NCI-H1105 (cell line): ENCODE results near the gene CDKAL1.
"Not testable (repeated sequence)": the region's sequence is repeated elsewhere in the genome, so short reads cannot be mapped to it uniquely, and the experiment has no call there.

Experiments
- DNase-seq: peaks from one replicate; lab custom pipeline; 2025; lab: John Stamatoyannopoulos, UW

Gene CDKAL1

GRCh38 chr6:20746024-20746423 lies 211.8 kb downstream of the CDKAL1 start:
- no peak for DNase-seq

DNA sequence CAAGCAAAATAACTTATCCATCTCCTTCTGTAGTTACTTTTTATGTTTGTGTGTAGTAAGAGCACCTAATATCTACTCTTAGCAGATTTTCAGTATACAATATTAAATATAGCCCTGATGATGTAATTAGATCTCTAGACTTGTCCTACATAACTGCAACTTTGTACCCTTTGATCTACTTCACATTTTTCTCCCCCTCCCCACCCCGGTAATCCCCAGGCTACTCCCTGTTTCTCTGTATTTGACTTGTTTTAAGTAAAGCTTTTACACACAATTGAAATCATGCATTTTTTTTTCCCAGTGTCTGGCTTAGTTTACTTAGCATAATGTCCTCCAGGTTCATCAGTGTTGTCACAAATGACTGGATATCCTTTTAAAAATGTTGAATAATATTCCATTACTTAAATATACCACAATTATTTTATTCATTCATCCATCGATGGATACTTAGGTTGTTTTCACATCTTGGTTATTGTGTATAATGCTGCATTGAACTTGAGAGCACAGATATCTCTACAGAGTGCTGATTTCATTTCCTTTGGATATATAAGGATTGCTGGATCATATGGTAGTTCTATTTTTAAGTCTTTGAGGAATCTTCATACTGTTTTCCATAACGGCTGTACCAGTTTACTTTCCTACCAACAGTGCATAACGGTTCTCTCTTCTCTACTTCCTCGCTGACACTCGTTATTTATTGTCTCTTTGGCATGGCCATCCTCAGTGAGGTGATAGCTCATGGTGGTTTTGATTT lies 212.7 kb downstream of the CDKAL1 start:
- DNase-seq: no peak

DNA sequence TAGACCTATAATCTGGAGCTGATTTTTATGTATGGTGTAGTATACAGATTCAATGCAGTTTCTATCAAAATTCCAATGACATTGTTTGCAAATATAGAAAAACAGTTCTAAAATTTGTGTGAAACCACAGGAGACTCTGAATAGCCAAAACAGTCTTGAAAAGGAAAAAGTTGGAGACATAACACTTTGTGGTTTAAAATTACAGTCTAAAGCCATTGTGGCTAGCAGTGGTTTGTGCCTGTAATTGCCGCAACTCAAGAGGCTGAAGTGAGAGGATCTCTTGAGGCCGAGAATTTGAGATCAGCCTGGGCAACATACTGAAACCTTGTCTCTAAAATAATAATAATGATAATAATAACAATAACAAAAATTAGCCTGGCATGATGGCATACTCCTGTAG lies 213.7 kb downstream of the CDKAL1 start:
- no peak for DNase-seq

DNA sequence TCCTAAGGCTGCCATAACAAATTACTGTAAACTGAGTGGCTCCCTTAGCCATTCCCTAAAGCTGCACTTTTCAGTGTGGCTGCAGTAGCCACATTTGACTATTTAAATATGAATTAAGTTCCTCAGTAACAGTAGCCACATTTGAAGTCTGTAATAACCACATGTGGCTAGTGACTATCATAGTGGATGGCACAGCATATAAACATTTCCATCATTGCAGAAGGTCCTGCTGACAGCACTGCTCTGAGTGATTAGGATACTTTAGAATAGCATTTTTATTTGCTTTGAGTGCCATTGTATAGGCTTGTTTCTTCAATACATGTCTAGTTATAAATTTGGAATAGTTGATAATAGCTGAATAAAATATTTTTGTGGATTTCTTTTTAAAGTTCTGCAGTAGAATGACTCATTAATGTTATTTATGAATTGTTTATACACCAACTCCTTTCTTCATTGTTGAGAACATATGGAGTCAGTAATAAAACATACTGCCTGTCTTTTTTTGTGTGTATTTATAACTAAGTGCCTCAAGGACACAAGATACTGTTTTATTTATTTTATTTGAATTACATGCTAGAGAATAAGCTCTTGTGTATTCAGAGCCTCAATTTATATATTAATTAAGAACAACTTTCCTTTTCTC lies 217.2 kb downstream of the CDKAL1 start:
- no peak for DNase-seq

GRCh38 chr6:20755631-20756030 lies 221.4 kb downstream of the CDKAL1 start:
- no peak for DNase-seq

DNA sequence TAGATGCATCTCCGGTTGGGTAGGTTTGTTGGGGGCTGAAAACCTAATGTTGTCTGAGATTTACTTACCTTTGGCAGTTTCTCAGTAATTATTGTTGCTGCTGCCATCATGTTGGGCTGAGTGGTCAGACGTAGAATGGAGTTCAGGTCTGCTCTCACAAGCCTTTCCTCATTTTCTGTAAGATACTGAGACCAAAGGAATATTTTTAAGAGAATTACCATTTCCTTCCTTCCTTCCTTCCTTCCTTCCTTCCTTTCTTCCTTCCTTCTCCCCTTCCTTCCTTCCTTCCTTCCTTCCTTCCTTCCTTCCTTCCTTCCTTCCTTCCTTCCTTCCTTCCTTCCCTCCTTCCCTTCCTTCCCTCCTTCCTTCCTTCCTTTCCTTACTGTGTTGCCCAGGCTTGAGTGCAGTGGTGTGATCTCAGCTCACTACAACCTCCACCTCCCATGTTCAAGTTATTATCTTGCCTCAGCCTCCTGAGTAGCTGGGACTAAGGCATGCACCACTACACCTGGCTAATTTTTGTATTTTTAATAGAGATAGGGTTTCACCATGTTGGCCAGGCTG lies 222.4 kb downstream of the CDKAL1 start:
- not testable (repeated sequence) for DNase-seq

GRCh38 chr6:20757761-20758160 lies 223.5 kb downstream of the CDKAL1 start:
- no peak for DNase-seq

GRCh38 chr6:20763296-20763695 lies 229.0 kb downstream of the CDKAL1 start:
- DNase-seq: no peak

- DNase-seq: no peak
Measured at GRCh38 chr6:20769631-20770030, 235.4 kb downstream of the CDKAL1 start.

DNA sequence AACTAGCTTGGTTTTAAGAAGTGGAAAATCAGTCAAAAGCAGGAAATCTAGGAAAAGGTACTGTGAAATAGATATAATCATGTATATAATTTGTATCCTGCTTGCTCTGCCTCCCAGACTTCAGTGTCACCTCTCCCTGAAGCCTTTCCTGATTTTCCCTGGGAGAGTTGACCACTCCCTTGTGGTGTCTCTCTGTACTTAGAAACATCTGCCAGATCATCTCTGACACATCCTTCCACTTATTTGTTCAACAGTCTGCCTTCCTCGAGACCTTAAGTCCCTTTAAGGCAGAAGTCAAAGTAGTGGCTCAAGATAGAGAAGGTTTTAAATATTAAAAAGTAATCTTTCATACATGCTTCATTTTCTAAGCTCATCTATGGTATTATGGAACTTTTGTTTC lies 236.5 kb downstream of the CDKAL1 start:
- DNase-seq: no peak

DNA sequence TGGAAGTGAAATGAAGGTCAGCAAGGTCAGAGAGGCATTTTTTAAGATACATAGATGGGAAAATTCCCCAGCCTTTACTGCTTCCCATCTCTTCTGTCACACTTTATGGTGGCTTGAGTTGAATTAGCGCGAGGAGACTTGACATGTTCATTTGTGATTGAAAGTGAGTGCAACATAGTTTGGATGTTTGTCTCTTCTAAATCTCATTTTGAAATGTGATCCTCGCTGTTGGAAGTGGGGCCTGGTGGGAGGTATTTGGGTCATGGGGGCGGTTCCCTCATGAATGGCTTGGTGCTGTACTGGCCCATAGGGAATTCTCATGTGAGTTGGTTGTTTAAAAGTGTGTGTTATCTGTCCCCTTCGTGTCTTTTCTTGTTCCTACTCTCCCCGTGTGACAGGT lies 237.2 kb downstream of the CDKAL1 start:
- DNase-seq: no peak

- DNase-seq: no peak
Measured at GRCh38 chr6:20773822-20774221, 239.6 kb downstream of the CDKAL1 start.

GRCh38 chr6:20775981-20776380 lies 241.7 kb downstream of the CDKAL1 start:
- no peak for DNase-seq

DNA sequence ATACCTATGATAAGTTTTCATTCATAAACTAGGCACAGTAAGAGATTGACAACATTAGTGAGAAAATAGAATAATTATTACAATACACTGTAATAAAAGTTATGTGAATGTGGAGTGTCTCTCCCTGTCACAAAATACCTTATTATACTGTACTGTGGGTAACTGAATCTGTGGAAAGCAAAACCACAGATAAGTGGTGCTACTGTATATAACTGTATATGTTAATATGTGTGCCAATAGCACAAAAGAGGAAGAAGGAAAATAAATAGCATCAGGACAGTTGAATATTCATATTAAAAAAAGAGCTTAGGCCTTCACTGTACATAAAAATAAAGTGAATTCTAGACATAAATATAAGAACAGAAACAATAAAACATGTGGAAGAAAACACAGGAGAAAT lies 243.5 kb downstream of the CDKAL1 start:
- DNase-seq: no peak

- DNase-seq: no peak
Measured at GRCh38 chr6:20778459-20778858, 244.2 kb downstream of the CDKAL1 start.

GRCh38 chr6:20778912-20779311 lies 244.7 kb downstream of the CDKAL1 start:
- no peak for DNase-seq

GRCh38 chr6:20789162-20789561 lies 254.9 kb downstream of the CDKAL1 start:
- DNase-seq: no peak

GRCh38 chr6:20790032-20790791 lies 256.0 kb downstream of the CDKAL1 start:
- DNase-seq: no peak

DNA sequence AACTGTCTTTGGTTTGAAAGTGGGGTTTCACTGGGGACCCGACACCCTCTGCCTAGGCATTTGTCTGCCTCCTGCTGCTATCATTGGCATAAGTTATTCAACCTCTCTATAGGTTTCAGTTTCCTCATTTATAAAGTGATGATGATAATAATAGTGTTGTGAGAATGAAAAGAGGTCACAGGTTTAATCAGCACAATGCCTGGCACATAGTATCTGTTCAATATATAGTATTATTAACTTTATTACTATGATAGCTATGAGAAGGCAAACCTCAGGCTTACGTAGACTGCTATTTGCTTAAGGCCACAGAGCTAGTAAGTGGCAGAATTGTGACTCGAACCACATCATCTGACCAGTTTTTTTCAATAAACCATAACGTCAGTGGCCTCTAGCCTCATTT lies 256.8 kb downstream of the CDKAL1 start:
- DNase-seq: no peak

- no peak for DNase-seq
Measured at GRCh38 chr6:20791944-20792343, 257.7 kb downstream of the CDKAL1 start.

GRCh38 chr6:20793174-20793573 lies 258.9 kb downstream of the CDKAL1 start:
- DNase-seq: no peak

GRCh38 chr6:20797597-20797996 lies 263.3 kb downstream of the CDKAL1 start:
- no peak for DNase-seq

DNA sequence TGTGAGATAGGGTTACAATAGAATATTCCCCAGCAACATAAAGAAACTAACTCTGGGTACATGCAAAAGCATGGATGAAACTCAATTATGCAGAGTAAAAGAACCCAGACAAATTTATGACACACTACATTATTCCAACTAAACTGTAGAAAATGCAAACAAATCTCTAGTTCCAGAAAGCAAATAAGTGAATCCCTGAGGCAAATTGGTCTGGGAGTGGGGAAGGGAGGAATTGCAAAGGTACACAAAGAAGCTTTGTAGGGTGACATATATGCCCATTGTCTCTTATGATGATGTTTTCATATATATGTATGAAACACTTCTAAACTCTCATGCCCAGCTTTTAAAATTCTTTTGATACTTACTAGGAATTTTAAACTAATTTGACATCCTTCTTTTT lies 266.0 kb downstream of the CDKAL1 start:
- no peak for DNase-seq
